Karpas-422 (cell line): ENCODE results near the gene GATA2. TPM values are rescaled to one million over a fixed set of nuclear protein-coding genes. Genes with fewer than 3 reads are reported as not detected.

ENCODE experiments used
- DNase-seq: peaks from one replicate; pipeline ENCODE4 v3.0.0-alpha.2; 2015
- H2AFZ ChIP-seq: fragments of 200-600 bp; sonication (generic); 2 replicates; pipeline ENCODE4 v1.6.1; 2014; ENCODE audit warnings: antibody characterized with exemption, low read length, mixed read lengths
- H3K27ac ChIP-seq: fragments of 200-600 bp; sonication (generic); 2 replicates; pipeline ENCODE4 v1.5.1; 2014; ENCODE audit warnings: mild to moderate bottlenecking, low read length, moderate library complexity
- H3K27me3 ChIP-seq: fragments of 200-600 bp; sonication (generic); 2 replicates; pipeline ENCODE4 v1.6.1; 2014; ENCODE audit warnings: low read length, mixed read lengths
- H3K36me3 ChIP-seq: fragments of 200-600 bp; sonication (generic); 2 replicates; pipeline ENCODE4 v1.6.1; 2014; ENCODE audit warnings: low read length, mixed read lengths; ENCODE audit not compliant: insufficient read depth
- H3K4me1 ChIP-seq: fragments of 200-600 bp; sonication (generic); 2 replicates; pipeline ENCODE4 v1.6.1; 2014; ENCODE audit warnings: mild to moderate bottlenecking, low read length, mixed read lengths
- H3K4me2 ChIP-seq: fragments of 200-600 bp; sonication (generic); 2 replicates; pipeline ENCODE4 v1.6.1; 2014; ENCODE audit warnings: low read length, low read depth, mild to moderate bottlenecking; ENCODE audit not compliant: poor library complexity, severe bottlenecking
- H3K4me3 ChIP-seq: fragments of 200-600 bp; sonication (generic); 2 replicates; pipeline ENCODE4 v1.5.1; 2014; ENCODE audit warnings: mild to moderate bottlenecking, antibody characterized with exemption, low read length, mixed read lengths
- H3K79me2 ChIP-seq: fragments of 200-600 bp; sonication (generic); 2 replicates; pipeline ENCODE4 v1.6.1; 2014; ENCODE audit warnings: mild to moderate bottlenecking, low read length, mixed read lengths
- H3K9ac ChIP-seq: fragments of 200-600 bp; sonication (generic); 2 replicates; pipeline ENCODE4 v1.6.0; 2014; ENCODE audit warnings: low read length
- H3K9me2 ChIP-seq: fragments of 200-600 bp; sonication (generic), shearing (Covaris generic); replicated peaks from 2 replicates; pipeline ENCODE4 v1.6.0; 2014; ENCODE audit warnings: mild to moderate bottlenecking, low read length, moderate library complexity; ENCODE audit not compliant: insufficient read depth
- H3K9me3 ChIP-seq: fragments of 300-700, 200-600 bp; sonication (generic); 2 replicates; pipeline ENCODE4 v1.6.1; 2014; ENCODE audit warnings: low read length, mixed read lengths
- H4K20me1 ChIP-seq: fragments of 200-600 bp; sonication (generic); 2 replicates; pipeline ENCODE4 v1.6.1; 2014; ENCODE audit warnings: mild to moderate bottlenecking, antibody characterized with exemption, low read length, low read depth; ENCODE audit not compliant: insufficient read depth
- total RNA-seq: library from RNA; depleted of rRNA; stranded (reverse); fragments of >200 nt; shearing (Covaris generic); gene quantifications from 2 replicates; pipeline ENCODE4 v1.2.3, GENCODE V29; 2014; ENCODE audit warnings: low replicate concordance

The GATA2 gene
- total RNA-seq, 1 experiment from 2014 or later = not detected

GRCh38 chr3:128491941-128492670 lies 895 bp downstream of the GATA2 start:
- no peak for DNase-seq
- H2AFZ ChIP-seq = no peak overlapping the region
- H3K79me2 ChIP-seq = no peaks in the 10 kb centered on the region
- H4K20me1 ChIP-seq = no peaks in the 10 kb centered on the region
- H3K27ac ChIP-seq = no peak overlapping the region
- no peak overlapping the region for H3K4me2 ChIP-seq
- no peaks in the 10 kb centered on the region for H3K27me3 ChIP-seq
- no peak overlapping the region for H3K9ac ChIP-seq
- no peaks in the 10 kb centered on the region for H3K36me3 ChIP-seq
- H3K4me1 ChIP-seq = no peaks in the 10 kb centered on the region
- H3K4me3 ChIP-seq = no peak overlapping the region
- H3K9me2 ChIP-seq = no peaks in the 10 kb centered on the region
- H3K9me3 ChIP-seq = no peaks in the 10 kb centered on the region

- Histone ChIP-seq H3K4me3 (no peak overlapping the region), H3K4me1 (no peaks in the 10 kb centered on the region), H4K20me1 (no peaks in the 10 kb centered on the region), H3K4me2 (no peak overlapping the region), H3K27ac (no peak overlapping the region), H2AFZ (no peak overlapping the region), H3K79me2 (no peaks in the 10 kb centered on the region), H3K36me3 (no peaks in the 10 kb centered on the region), H3K27me3 (no peaks in the 10 kb centered on the region), H3K9ac (no peak overlapping the region), H3K9me2 (no peaks in the 10 kb centered on the region), H3K9me3 (no peaks in the 10 kb centered on the region)
- DNase-seq = no peak
Observed at GRCh38 chr3:128491691-128491940, 1.4 kb downstream of the GATA2 start.

- Histone ChIP-seq H4K20me1 (no peaks in the 10 kb centered on the region), H3K79me2 (no peaks in the 10 kb centered on the region), H3K4me3 (no peak overlapping the region), H3K9me2 (no peaks in the 10 kb centered on the region), H2AFZ (no peak overlapping the region), H3K27me3 (no peaks in the 10 kb centered on the region), H3K4me2 (no peak overlapping the region), H3K27ac (no peak overlapping the region), H3K36me3 (no peaks in the 10 kb centered on the region), H3K4me1 (no peaks in the 10 kb centered on the region), H3K9me3 (no peaks in the 10 kb centered on the region), H3K9ac (no peak overlapping the region)
- DNase-seq = no peak
Observed at GRCh38 chr3:128490915-128491690, 1.9 kb downstream of the GATA2 start.

- no peaks in the 10 kb centered on the region for H3K4me1 ChIP-seq
- no peak overlapping the region for H3K9ac ChIP-seq
- no peaks in the 10 kb centered on the region for H3K36me3 ChIP-seq
- H3K4me3 ChIP-seq = no peak overlapping the region
- H3K9me3 ChIP-seq = no peaks in the 10 kb centered on the region
- no peaks in the 10 kb centered on the region for H3K27me3 ChIP-seq
- no peak for DNase-seq
- H3K9me2 ChIP-seq = no peaks in the 10 kb centered on the region
- H3K4me2 ChIP-seq = no peak overlapping the region
- H3K79me2 ChIP-seq = no peaks in the 10 kb centered on the region
- H4K20me1 ChIP-seq = no peaks in the 10 kb centered on the region
- no peak overlapping the region for H3K27ac ChIP-seq
- no peak overlapping the region for H2AFZ ChIP-seq
Observed at GRCh38 chr3:128490650-128490914, 2.4 kb downstream of the GATA2 start.

GRCh38 chr3:128489927-128490649 lies 2.9 kb downstream of the GATA2 start:
- Histone ChIP-seq H3K9ac (no peak overlapping the region), H3K27me3 (no peaks in the 10 kb centered on the region), H3K4me3 (no peak overlapping the region), H3K79me2 (no peaks in the 10 kb centered on the region), H3K9me3 (no peaks in the 10 kb centered on the region), H3K4me2 (no peak overlapping the region), H2AFZ (no peak overlapping the region), H3K36me3 (no peaks in the 10 kb centered on the region), H3K27ac (no peak overlapping the region), H3K9me2 (no peaks in the 10 kb centered on the region), H4K20me1 (no peaks in the 10 kb centered on the region), H3K4me1 (no peaks in the 10 kb centered on the region)
- no peak for DNase-seq

- H4K20me1 ChIP-seq = no peaks in the 10 kb centered on the region
- no peaks in the 10 kb centered on the region for H3K9me2 ChIP-seq
- H3K27ac ChIP-seq = no peak overlapping the region
- no peak for DNase-seq
- H3K27me3 ChIP-seq = no peaks in the 10 kb centered on the region
- no peaks in the 10 kb centered on the region for H3K79me2 ChIP-seq
- H3K9me3 ChIP-seq = no peaks in the 10 kb centered on the region
- H3K4me3 ChIP-seq = no peak overlapping the region
- no peaks in the 10 kb centered on the region for H3K4me1 ChIP-seq
- H3K36me3 ChIP-seq = no peaks in the 10 kb centered on the region
- no peak overlapping the region for H2AFZ ChIP-seq
- H3K9ac ChIP-seq = no peak overlapping the region
- H3K4me2 ChIP-seq = no peak overlapping the region
Observed at GRCh38 chr3:128489674-128489926, 3.4 kb downstream of the GATA2 start.

GRCh38 chr3:128488991-128489673 lies 3.9 kb downstream of the GATA2 start:
- no peak for DNase-seq
- Histone ChIP-seq H3K27me3 (no peaks in the 10 kb centered on the region), H3K36me3 (no peaks in the 10 kb centered on the region), H3K27ac (no peak overlapping the region), H3K4me1 (no peaks in the 10 kb centered on the region), H3K4me2 (no peak overlapping the region), H3K9me3 (no peaks in the 10 kb centered on the region), H4K20me1 (no peaks in the 10 kb centered on the region), H3K79me2 (no peaks in the 10 kb centered on the region), H3K4me3 (no peak overlapping the region), H3K9ac (no peak overlapping the region), H2AFZ (no peak overlapping the region), H3K9me2 (no peaks in the 10 kb centered on the region)

GRCh38 chr3:128488636-128488990 lies 4.4 kb downstream of the GATA2 start:
- no peaks in the 10 kb centered on the region for H3K79me2 ChIP-seq
- DNase-seq = no peak
- no peak overlapping the region for H3K4me3 ChIP-seq
- no peaks in the 10 kb centered on the region for H3K36me3 ChIP-seq
- no peaks in the 10 kb centered on the region for H3K9me2 ChIP-seq
- no peak overlapping the region for H3K4me2 ChIP-seq
- H3K27me3 ChIP-seq = no peaks in the 10 kb centered on the region
- H3K9me3 ChIP-seq = no peaks in the 10 kb centered on the region
- no peaks in the 10 kb centered on the region for H4K20me1 ChIP-seq
- no peaks in the 10 kb centered on the region for H3K4me1 ChIP-seq
- no peak overlapping the region for H3K27ac ChIP-seq
- H3K9ac ChIP-seq = no peak overlapping the region
- no peak overlapping the region for H2AFZ ChIP-seq
